ENCODE data around the gene CBX7.

Gene CBX7

DNA sequence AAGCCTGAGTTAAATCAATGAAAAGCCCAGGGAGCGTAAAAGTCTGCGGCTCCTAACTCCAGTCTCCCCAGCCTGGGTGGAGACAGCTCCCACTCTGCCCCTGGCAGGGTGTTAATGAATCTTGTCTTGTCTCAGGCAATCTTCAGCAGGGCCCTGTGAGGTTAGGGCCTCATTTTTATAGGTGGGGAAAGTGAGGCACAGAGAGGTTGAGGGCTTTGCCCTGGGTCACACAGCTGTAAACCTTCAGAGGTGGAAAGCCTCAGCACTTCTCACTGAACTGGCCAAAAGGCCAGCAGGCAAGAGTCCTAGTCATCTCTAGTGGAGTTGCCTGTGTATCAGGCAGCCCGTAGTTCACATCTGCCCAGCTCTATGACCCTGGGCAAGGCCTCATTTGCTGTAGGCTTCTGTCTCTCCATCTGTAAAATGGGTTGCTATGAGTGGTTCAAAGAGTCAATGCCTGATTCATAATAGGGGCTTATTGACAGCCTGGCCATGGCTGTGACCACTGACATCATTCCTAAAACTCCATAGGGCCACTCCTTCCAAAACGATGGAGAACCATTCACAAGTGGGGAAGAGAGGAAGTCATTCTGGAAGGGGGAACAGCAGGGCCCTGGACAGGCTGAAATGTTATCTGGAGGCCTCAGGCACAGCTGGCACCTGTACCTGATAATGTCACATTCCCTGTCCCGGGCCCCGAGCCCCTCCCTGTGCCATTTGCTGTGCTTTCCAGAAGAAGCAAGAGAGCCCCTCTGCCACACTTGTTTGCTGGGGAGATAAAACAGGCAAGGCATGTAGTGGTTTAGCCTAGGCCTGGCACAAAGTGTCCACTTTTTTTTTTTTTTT lies 6.0 kb downstream of the CBX7 start:
- no peak for DNase-seq

DNA sequence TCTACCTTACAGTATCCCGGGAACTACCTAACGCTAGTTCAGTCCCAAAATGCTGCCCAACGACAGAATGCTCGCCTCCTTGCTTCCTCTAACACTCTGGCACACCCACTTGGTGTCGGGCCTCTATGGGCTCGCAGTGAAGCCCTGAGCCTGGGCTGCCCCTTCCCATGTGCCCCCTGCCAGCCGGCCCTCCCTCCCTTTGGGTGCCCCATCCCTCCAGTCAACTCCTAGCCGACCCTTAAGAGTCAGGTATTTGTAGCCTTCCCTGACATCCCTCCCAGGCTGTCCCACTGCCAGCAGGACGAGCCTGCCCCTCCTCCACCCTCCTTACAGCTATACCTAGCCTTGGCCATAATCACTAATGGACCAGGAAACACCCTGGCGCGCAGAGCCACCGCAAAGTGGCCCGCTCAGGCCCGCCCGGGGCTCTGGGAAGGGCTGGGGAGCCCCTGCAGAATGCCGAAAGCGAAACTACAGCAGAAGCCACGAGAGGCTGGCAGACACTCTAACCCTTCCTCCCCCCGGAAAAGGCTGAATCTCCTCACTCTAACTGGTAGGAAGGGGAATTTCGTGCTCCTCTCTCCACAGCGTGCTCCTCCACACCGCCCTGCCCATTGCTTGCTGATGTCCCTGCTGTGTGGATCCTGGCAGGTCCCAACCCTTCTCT lies 8.2 kb downstream of the CBX7 start:
- peak; percentile 41 to 54 (median 50) for DNase-seq

DNA sequence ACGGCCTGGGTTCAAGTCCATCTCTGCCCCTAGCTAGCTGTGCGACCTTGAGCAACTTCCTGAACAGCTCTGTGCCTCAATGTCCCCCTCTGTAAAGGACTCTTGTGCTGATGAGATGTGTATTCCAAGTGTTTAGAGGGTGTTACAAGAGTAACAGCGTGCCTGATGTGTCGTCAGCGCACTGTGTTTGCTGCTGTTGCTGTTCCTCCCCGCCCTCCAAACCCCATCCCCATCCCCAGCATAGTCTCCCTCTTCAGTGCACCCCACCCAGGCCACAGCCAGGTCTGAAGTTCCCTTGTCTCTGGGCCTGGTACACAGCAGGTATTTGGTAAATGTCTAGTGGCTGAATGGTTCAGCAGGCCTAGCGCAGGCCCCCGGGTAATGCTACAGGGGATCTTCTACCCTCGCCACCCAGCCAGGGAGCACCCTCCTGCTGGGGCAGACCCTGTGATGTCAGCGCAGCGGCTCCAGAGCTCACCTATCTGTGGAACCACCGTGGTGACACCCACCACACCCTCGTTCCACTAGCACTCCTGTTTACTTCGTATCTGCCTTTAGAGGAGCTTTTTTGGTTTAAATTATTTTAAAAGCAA lies 10.3 kb downstream of the CBX7 start:
- no peak for DNase-seq

- no peak for DNase-seq
These were observed 12.5 kb downstream of the CBX7 start for GRCh38 chr22:39139933-39140332.

DNA sequence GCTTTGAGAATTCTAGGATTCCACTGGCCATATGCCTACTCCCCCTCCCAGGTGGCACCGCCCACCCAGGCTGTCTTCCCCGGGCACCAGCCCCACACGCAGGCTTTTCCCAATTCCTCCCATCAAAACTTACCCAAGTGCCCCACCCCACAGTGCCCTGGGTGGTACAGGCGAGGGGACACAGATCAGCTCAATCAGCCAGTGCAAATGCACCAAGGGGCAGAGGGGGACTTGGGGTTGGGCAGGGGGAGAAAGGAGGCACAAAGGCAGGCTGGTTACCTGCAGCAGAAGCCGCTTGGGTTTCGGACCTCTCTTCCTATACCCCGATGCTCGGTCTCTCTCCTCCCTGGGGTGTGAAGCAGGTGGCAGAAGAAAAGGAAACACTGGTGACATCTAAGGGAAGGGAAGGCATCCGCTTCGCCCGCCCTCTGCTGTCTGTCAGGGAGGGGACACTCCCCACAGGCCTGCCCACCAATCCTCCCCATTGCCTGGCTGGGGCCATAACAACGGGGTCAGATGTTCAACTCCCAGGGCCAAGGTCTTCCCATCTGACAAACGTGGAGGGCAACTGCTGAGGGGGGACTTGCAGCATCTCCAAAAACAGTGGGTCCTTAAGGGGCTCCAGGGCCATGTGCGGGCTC lies 14.0 kb downstream of the CBX7 start:
- no peak for DNase-seq

DNA sequence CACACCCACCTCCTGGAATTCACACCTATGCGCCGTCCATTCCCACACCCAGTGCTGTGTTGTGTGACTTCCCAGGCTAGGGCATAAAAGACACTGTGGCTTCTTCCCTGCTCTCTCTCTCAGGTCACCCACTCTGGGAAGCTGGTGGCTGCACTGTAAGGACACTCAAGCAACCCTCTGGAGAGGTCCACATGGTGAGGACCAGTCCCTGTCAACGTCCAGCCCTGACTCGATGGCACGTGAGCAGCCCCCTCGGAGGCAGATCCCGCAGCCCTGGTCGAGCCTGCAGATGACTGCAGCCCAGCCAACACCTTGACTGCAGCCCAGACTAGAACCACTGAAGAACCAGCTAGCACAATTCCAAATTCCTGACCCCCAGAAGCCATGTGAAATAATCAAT lies 16.2 kb downstream of the CBX7 start:
- no peak for DNase-seq

DNA sequence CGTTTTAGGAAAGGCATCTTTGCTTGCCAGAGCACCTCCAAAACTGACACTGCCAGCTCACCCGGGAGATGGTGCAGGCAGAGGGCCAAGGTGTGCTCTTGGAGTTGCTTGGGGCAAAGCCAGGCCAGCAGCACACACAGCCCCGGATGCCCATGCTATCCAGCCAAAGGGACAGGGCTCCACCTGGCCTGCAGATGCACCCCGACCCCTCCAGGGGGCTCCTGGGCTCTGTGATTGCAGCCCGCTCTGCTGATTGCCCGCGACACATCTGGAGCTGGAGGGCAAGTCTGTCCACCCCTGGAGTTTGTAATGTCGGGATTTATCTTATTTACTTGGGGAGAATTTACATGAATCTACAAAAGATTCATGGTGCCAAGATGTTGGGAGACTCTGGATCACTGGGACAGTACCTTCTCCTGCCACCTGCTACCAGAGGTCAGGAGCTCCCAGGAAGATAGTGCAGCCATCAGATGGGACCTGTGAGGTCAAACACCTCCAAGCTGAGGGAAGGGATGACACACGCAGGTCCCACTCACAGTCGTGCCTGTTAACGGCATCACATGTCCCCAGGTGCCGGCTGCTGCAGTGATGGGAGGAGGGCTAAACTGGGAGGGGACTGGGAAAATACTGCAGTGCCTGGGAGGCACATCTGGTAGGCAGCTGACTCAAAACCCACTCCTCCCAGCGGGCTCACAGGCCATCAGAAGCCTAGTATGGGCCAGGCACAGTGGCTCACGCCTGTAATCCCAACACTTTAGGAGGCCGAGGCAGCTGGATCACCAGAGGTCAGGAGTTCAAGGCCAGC lies 17.2 kb downstream of the CBX7 start:
- peak in 5 of 6 experiments; percentile 13 to 42 (median 29) for DNase-seq

GRCh38 chr22:39134366-39135091 lies 18.0 kb downstream of the CBX7 start:
- no peak for DNase-seq

DNA sequence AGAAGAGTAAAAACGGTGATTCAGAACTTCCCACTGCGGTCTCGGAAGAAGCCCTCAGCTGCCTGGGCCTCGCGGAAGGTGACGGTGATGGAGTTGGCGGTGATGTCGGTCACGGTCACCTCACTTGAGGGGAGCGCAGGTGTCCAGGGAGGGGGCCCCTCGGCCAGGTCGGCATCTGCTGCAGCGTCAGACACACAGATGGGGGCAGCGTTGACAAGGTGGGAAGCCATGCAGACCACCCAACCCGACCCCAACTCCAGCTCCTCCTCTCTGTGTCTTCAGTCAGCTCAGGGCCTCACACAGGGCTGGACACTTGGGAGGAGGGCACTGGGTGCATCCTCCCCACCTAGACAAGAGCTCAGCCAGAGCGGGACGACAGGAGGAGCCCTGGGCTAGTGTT lies 18.6 kb downstream of the CBX7 start:
- no peak for DNase-seq

DNA sequence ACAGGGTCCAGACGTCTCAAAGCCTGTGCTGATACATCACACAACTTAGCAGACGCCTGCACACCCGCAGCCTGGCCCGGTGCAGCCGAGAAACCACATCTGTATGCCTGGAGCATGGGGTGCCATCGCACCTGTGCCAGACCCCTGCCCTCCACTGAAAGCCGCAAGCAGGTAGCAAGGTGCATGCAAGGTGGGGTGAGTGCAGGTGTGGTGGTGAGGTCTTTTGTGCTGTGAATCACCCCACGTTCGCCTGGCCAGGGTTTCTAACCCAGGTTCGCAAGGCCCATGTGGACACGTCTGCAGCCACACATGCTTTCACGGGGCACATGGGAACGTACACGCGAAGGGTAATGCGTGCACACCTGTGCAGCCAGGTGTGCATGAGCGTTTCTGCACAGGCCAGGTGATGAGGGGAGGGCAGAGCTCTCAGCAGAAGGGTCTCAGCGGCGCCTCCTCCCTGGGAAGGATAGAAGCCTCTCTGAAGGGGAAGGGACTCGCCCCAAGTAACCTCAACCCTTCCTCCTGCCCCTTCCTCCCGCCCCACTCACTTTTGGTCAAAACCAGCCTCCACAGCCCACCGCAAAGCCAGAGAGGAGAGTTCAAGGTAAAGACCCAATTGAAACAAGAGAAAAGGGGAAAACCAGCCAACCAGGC lies 19.5 kb downstream of the CBX7 start:
- DNase-seq: no peak

DNA sequence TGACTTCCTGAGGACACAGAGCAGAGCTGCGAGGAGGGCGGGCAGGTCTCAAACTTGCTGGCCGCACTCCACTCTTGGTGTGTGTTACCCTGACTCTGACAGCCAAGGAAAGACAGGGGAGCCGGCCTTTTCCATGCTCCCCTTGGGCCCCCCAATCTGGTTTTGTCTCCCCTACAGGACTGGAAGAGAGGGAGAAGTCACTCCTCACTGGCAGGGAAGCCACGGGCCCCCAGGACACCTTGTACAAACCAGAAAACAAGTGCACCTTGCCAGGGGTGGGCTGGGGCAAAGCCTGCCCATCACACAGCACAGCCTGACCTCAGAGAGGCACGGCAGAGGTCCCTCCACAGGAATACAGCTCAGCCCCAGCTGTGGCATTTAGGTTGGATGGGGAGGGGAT lies 20.2 kb downstream of the CBX7 start:
- DNase-seq: no peak

- no peak for DNase-seq
These were observed 21.3 kb downstream of the CBX7 start for GRCh38 chr22:39130892-39131855.

DNA sequence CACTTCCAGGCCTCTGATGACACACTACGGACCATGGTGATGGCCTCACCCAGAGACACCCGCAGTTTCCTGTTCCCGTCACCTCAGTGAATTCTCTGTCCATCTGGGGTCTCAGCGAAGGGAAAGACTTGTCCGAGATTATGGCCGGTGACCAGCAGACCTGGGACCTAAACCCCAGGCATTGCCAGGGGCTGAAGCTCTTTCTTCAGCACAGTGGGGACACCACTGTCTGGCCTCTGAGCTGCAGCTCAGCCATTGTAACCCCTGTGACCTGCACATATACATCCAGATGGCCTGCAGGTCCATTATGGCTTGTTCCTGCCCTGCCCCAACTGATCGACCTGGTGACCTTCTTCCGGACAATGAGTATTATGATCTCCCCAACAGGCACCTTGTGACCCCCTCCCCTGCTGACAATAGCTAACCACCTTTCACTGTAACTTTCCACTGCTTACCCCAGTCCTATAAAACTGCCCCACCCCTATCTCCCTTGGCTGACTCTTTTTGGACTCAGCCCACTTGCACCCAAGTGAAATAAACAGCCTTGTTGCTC lies 22.3 kb downstream of the CBX7 start:
- DNase-seq: no peak

GRCh38 chr22:39129746-39130145 lies 22.7 kb downstream of the CBX7 start:
- DNase-seq: no peak

DNA sequence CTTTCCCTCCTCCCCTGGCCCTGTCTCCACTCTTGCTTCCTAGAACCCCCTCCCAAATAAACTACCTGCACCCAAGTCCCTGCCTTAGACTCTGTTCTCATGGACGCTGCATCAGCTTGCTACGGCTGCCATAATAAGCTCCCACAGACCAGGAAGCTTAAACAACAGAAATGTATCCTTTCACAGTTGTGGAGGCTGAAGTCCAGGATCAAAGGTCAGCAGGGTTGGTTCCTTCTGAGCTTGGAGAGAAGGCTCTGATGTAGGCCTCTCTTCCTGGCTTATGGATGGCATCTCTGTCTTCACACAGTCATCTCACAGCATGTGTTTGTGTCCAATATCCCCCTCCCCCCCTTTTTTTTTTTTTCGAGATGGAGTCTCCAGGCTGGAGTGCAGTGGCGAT lies 23.4 kb downstream of the CBX7 start:
- no peak for DNase-seq

DNA sequence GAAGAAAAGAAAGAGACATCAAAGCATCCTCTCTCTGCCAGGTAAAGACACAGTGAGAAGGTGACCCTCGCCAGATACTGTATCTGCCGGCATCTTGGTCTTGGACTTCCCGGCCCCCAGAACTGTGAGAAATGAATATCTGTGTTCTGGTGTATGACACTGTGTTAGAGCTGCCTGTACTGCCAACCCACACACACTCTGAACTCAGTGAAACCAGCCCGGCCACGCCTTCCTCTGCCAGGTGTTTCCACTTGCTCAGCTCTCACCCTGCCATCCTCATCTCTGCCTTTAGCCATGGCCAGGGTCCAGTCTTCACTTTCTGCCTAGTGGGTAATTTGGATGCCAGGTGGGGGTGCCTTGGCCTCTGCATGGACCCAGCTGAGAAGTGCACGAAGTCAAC lies 24.0 kb downstream of the CBX7 start:
- DNase-seq: no peak

DNA sequence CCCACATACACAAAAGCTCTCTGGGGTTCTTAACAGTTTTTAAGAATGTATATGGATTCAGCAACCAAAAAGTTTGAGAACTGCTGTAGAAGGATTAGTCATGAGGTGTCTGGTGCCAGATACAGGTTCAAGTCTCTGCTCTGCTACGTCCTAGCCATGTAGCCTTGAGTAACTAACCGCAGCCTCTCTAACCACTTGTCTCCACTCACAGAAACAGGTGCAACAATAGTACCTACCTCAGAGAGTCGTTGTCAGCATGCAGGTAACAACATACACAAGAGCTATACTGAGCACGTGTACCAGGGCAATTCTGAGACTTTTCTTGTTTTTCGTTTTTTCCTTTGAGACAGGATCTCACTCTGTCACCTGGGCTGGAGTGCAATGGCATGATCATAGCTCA lies 26.9 kb downstream of the CBX7 start:
- DNase-seq: no peak

GRCh38 chr22:39123751-39124581 lies 28.5 kb downstream of the CBX7 start:
- no peak for DNase-seq
